HCEC 1CT (cell line): ENCODE data around the gene SERHL2.
"Not testable (repeated sequence)": the region's sequence is repeated elsewhere in the genome, so short reads cannot be mapped to it uniquely, and the experiment has no call there.

Source experiments
- DNase-seq: peaks from one replicate; pipeline ENCODE4 v3.0.0-alpha.2; 2017

SERHL2 gene

DNA sequence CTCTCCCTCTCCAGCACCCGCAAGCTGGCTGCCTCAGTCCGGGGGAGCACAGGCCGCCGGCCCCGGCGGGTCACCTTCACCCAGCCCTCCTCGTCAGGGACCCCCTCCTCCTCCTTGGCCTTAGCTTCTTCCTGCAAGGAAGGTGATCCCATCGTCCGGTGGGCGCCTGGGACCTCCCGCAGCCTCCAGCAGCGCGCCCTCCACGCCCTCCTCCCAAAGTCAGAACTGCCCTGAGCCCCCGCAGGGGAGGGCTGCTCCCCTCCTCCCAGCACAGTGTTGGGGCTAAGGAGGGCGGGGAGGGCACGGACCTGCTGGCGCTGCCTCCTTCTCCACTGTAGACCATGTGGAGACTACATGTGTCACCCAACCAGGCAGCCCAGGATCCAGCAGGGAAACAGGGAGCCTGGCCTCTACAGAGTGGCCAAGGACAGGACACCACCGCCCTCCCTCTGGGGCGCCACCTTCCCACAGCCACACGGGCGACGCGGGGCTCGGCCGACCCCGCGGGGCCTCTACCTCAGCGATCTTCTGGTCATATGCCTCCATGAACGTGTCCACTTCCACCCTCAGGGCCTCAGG lies 22.3 kb downstream of the SERHL2 start:
- DNase-seq = not testable (repeated sequence)

- not testable (repeated sequence) for DNase-seq
These were observed 23.4 kb downstream of the SERHL2 start for GRCh38 chr22:42577141-42577540.

GRCh38 chr22:42577623-42578240 lies 24.0 kb downstream of the SERHL2 start:
- no peak for DNase-seq

DNA sequence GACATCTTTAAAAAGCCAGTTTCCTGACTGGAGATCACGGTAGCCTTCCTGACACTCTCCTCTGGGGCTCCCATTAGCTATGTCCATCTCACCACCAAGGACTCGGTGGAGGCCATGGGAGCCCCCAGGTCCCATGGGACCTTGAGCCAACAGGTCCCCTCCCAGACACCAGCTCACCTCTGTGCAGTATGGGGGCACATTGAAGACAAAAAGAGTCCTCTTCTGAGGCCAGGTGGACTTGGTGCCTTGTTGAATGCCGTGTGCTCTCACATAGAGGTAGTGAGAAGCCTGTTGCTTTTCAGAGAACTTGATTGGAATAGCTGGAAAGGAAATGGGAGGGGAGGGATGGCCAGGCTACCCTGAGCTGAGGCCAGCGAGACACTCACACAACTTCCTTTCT lies 26.3 kb downstream of the SERHL2 start:
- not testable (repeated sequence) for DNase-seq

DNA sequence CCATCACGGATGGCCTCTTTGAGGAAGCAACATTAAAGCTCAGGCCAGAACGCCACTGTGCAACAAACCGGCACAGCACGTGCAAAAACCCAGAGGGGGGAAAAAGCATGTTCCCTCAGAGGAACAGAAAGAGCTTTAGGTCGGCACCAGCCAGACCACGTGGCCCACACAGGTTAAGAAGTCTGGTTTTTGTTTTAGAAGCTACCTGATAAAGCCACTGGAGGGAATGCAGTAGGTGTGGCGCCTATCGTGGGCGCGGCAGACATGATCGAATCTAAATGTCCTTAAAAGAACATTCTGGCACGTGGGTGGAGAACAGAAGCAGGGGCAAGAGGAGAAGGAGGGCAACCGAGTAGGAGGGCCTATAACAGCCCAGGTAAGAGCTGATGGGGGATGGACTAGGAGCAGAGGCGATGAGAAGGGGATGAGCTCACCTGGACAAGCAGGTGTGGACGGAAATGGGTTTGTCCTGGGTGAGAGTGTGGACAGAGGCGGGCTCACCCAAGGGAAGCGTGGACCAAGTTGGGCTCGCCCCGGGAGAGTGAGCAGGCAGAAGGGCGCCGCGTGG lies 27.5 kb downstream of the SERHL2 start:
- not testable (repeated sequence) for DNase-seq

- peak; percentile 59 for DNase-seq
These were observed 28.3 kb downstream of the SERHL2 start for GRCh38 chr22:42581762-42582716.

DNA sequence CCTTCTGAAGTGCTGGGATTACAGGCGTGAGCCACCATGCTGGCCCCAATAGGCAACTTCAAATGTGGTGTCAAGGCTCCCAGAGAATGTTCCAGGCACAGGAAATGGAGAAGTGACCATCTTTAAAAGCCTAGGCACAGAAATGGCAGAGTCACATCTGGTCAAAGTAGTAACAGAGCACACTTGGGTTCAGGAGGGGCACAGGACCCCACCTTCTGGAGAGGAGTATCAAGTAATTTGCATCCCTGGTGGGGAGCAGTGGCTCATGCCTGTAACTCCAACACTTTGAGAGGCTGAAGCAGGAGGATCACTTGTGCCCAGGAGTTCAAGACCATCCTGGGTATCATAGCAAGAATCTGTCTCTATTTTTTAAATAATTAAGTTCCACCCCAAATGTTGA lies 29.2 kb downstream of the SERHL2 start:
- DNase-seq = no peak

DNA sequence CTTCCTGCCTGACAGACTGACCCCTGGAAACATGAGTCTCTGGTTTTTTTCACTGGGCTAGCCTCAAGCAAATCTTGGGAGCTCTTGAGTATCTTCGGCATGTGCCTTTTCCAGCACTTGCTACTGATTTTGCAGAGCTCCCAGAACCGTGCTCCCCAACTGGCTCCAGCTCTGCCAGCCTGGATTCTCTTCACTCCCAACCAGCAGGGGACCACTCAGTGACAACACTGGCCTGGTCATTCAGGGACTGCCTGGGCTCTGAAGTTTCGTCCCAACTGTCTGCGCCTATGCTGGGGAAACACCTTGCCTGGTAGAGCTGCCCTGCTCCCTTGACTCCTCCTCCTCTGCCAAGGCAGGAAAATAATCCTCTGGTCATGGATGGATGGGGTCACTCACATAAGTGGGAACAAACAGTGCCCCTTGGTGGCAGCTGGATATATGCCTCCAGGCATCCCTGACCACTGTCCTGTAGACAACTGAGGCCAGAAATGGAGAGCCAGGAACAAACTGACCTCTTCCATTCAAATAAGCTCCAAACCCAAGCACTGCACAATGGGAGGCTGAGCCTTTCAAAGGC lies 30.7 kb downstream of the SERHL2 start:
- no peak for DNase-seq

GRCh38 chr22:42585096-42585495 lies 31.3 kb downstream of the SERHL2 start:
- no peak for DNase-seq

DNA sequence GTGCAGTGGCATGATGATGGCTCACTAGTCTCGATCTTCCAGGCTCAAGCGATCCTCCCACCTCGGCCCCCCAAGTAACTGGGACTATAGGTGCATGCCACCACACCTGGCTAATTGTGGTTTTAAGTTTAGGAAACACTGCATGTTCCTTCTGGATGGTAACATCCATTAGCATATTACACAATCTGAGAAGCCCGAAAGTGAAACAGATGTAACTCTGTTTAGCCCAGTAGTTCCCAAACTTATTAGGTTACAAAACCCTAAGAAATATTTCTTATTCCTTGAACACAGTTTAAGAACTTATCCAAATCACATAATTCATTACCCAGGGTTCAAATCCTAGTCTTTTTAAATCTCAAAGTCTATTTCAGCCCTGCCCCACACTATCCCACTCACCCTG lies 32.6 kb downstream of the SERHL2 start:
- DNase-seq = no peak

DNA sequence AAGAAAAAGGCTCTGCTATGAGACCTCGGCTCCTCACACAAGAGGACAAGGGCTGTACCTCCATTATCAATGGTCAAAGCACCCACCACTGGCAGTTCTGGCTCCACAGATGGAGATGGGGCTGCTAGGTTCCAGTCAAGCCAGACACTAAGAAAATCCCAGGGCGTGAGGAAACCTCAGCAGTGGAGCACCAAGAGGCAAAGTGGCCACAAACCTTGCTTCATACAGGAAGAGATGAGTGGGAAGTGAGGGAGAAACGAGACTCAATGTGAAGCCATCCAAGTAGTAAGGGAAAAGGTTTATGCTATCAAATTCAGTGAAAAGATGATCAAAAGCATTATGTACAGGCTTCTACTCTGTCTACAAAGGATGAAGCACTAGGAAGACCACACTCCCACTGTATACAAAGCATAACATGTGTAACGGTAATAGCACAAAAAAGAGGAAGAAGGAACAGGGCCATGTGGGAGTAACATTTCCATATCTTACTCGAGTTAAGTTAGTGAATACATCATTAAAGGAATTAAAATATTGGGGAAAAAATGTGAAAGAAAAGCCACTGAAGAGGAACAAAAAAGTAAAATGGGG lies 33.9 kb downstream of the SERHL2 start:
- no peak for DNase-seq

GRCh38 chr22:42591987-42592386 lies 38.2 kb downstream of the SERHL2 start:
- DNase-seq = no peak

GRCh38 chr22:42595434-42595833 lies 41.7 kb downstream of the SERHL2 start:
- no peak for DNase-seq

- no peak for DNase-seq
These were observed 42.6 kb downstream of the SERHL2 start for GRCh38 chr22:42596336-42596735.

- no peak for DNase-seq
These were observed 43.2 kb downstream of the SERHL2 start for GRCh38 chr22:42596863-42597530.

DNA sequence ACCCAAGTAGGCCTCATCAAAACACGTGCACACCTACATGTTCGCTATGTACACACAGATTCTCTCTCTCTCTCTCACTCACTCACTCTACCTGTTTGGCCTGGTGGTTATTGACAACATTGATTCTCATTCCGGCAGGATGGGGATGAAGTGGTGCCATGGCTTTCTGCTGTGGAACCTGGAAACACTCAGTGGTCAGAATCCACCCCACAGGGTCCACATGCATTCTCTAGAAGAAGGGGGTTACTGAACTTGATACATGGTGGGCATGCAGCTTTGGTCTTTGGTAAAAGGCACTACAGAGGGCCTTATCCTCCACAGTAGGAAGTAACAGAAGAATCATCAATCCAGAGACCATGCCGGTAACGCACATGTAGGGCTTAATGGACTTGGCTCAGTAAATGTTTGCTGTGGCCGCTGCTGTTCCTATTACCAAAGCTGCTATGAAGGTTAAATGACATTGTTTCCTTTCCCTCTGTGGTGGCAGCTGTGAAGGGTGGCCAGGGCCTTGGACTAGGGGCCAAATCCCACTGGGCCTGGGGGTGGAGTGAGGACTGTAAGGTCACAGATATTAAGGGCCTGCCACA lies 48.2 kb downstream of the SERHL2 start:
- DNase-seq = no peak

- DNase-seq = no peak
These were observed 48.7 kb downstream of the SERHL2 start for GRCh38 chr22:42602470-42602869.

- no peak for DNase-seq
These were observed 49.7 kb downstream of the SERHL2 start for GRCh38 chr22:42603427-42603826.

- DNase-seq = no peak
These were observed 50.6 kb downstream of the SERHL2 start for GRCh38 chr22:42604403-42604802.

GRCh38 chr22:42607641-42608040 lies 53.9 kb downstream of the SERHL2 start:
- DNase-seq = not testable (repeated sequence)

DNA sequence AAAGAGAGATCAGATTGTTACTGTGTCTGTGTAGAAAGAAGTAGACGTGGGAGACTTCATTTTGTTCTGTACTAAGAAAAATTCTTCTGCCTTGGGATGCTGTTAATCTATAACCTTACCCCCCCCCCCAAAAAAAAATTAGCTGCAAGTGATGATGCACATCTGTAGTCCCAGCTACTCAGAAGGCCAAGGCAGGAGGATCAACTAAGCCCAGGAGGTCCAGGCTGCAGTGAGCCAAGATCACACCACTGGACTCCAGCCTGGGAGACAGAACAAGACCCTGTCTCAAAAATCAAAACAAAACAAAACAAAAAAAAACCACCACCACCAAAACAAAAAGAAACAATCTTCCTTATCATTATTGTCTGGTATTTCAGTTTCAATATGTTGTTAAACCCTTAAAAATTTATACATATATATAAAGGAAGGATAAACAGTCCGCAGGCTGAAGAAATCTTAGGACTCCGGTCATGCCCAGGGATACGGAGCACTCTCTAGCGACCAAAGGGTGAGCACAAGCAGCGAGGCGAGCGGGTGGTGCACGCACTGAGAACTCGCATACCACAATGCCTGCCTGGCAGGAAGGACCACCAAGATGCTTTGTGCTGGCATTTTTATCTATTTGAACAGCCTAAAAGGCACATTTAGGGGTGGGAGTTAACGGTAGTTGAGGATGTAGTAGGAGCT lies 54.5 kb downstream of the SERHL2 start:
- no peak for DNase-seq
